GM11168 (cell line): ENCODE data around the gene L3MBTL1.

ENCODE experiments used
- in situ Hi-C: fragments of 300-500 bp; cut with MboI; formaldehyde crosslinking; loops from one replicate; pipeline ENCODE4 v1.12.0; 2022; ENCODE audit warnings: low sequenced_read_pairs; ENCODE audit not compliant: unreplicated experiment

Gene L3MBTL1

DNA sequence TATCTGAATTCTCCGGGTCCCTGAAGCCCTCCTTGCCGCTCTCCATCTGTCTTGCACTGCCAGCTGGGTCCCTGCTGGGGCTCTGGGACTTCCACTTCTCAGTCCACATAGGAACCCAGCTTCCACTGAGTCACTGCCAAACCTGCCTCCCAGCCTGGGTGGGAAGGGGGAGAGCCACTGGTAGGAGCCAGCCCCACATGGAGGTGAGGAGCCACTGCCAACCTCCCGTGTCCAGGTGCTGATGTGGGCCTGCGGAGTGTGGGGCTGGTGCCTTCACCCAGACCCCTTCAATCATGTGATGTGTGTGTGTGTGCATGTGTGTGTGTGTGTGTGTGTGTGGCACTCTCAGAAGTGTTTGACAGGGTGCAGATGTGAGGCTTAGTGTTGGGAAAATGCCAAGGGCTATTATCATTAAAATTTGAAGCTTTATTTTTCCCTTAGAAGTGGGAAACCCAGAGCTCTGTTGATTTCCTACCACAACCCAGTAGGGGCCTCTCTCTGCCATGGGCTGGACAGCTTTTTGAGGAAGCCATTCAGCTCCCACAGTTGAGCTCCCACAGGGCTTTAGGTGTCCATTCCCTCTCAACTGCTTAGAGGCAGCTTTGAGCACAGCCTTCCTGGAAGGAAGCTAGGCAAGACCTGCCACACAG is 42.0 kb downstream of the L3MBTL1 start:
- in situ Hi-C loops = loop anchor here (25.0 kb wide), 1 partner anchor 538 kb away; no protein-coding TSS in a partner anchor

GRCh38 chr20:43550456-43550855 is 43.0 kb downstream of the L3MBTL1 start:
- in situ Hi-C loops = no loop called here

- in situ Hi-C loops = no loop called here
These were observed 46.9 kb downstream of the L3MBTL1 start for GRCh38 chr20:43554369-43554768.

DNA sequence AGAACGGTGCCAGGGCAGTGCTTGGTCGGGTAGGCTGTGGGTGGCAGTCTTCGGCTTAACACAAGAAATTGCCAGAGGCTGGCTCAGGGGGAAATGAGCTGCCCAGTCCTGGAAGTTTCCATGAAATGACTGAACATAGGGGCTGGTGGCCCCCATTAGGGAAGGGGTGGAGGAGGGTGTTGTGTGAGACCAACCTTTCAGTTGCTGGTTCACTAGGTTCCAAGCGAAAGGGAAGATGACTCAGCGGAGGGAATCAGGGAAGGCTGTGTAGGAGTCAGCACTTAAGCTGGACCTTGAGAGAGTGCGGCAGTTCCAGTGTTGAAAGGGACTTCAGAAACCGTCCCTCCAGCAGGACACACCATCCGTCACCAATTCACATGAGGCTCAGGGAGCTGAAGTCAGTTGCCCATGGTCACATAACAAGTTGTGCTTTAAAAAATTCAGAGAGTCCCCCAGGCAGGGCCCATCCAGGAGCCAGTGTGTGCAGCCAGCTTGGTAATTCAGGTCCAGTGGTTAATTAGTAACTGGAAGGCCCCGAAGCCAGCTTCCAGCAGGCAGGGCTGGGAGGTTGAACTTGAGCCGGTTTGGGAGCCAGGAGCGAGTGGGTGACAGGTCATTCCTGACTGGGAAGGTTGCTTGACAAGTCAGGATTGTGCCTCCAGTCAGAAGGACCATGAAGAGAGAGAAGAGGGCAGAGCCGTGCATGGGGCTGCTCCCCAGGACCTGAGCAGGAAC is 51.1 kb downstream of the L3MBTL1 start, which contains the start of gene SGK2:
TSS of gene SGK2 (plus strand) at position 616 of the 735 bp plus-strand sequence. CDS start 7,469 bp downstream, outside the sequence.
- in situ Hi-C loops = no loop called here

DNA sequence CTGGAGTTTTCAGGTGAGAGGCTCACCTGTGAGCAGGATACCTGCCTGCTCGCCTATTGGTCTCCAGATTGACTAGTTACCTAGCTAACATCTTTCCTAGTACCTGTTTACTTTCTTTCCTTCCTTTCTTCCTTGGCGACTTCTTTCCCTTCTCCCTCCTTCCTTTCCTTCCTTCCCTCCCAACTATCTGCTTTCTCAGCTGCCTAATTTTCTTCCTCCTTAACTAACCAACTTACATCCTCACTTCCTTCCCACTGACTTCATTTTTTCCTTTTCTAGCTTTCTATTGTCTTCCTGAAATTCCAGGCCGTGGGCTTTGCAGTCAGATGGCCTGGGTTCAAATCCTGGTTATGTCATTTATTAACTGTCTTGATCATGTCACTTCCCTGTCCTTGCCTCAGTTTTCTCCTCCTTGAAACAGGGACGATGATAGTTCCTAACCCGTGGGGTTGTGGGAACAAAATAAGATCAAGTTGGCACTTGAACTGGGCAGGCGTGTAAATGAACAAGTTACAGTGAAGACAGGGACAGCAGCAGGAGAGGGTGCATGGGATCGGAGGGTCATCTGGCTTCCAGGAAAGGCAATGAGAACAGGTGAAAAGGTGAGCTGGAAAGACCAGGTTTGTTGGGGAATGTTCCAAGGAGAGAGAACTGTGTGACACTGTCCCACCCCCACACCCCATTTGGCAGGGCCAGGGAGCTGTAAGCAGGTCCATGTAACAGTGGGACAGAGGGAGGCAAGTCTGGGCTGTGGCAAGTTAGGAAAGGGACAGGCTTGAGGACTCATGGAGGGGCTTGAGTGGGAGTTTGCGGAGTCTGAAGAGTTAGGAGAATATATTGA is 51.9 kb downstream of the L3MBTL1 start:
- in situ Hi-C loops = no loop called here

GRCh38 chr20:43560974-43561373 is 53.5 kb downstream of the L3MBTL1 start:
- in situ Hi-C loops = no loop called here

- in situ Hi-C loops = no loop called here
These were observed 55.9 kb downstream of the L3MBTL1 start for GRCh38 chr20:43563429-43563828.

DNA sequence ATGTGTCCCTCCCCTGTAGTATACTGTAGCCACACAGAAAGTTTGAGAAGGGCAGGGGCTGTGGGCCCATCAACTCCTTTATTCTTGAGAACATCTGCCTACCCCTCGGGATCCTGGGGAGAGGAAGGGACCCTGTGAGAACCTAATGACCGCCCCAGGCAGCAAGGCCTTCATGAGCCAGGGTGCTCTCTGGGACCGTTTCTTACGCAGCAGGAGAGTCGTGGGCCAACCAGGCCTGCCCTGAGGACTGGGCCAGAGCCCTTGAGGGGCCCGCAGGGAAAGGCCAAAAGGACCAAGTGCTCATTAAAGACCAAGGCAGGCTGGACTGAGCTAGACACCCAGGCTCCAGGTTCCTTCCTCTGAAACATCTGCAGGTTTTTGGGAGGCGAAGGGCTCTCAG is 56.5 kb downstream of the L3MBTL1 start:
- in situ Hi-C loops = no loop called here

DNA sequence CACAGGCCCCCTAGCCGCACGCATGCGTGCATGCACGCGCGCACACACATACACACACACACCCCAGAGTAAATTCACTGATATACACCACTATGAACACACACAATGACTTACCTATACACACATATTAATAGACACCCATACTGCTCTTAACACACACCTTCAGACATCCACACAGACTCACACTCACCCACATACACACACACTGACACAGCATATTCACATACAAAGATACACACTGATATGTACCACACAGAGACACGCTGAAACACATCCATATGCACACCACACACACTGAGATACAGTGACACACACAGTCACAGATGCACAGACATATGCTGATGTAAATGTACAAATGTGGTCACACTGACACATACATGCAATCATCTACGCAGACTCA is 57.0 kb downstream of the L3MBTL1 start:
- in situ Hi-C loops = no loop called here

DNA sequence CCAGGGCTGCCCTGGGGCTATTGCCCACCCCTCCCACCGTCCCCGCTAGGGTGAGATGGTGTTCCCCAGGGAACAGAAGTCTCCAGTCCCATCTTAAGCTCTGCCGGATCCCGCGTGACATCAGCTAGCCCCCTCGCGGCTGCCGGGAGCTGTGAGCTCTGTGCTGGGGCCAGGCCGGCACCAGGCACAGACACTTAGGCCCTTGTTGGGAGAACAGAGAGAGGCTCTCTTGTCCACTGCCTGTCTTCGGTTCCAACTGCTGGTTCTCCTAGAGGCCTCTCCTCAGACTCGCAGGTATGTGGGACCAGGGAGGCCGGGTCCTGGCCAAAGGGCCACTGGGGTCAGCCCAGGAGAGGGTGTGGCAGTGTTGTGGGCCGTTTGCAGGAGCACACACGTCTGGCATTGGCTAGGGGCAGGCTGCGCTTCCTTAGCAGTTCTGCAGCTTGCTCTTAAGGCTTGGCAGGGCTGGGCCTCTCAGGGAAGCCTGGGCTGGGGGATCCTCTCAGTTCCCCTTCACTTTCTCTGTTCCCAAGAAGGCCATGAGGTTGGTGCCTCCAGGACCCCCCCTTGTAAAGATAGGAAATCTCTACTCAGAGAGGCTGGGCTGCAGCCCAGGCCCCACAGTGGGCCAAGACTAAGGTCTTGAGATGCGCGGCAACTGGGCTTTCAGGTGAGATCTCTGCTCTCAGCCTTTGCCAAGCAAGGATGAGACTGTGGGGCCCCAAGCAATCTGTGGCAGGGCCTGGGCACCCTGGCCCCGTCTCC is 57.7 kb downstream of the L3MBTL1 start:
- in situ Hi-C loops = no loop called here

GRCh38 chr20:43565758-43566104 is 58.2 kb downstream of the L3MBTL1 start:
- in situ Hi-C loops = no loop called here

- in situ Hi-C loops = no loop called here
These were observed 60.0 kb downstream of the L3MBTL1 start for GRCh38 chr20:43567477-43567876.

DNA sequence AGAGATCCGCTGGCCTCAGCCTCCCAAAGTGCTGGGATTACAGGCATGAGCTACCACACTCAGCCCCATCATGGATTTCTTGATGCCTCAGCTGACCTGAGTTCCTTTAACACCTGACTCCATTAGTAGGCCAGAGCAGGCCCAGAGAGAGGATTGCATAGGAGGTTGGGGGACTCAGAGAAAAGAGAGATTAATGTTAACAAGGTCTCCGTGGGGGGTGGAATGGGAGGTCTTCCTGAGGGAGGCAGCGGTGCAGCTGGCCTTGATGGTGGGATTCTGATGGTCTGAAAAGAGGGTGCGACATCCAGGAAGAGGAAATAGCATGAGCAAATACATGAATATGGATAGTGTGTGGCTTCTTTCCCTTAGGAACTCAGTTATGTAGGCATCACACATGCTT is 61.2 kb downstream of the L3MBTL1 start:
- in situ Hi-C loops = no loop called here

- in situ Hi-C loops = no loop called here
These were observed 61.8 kb downstream of the L3MBTL1 start for GRCh38 chr20:43569282-43569681.

DNA sequence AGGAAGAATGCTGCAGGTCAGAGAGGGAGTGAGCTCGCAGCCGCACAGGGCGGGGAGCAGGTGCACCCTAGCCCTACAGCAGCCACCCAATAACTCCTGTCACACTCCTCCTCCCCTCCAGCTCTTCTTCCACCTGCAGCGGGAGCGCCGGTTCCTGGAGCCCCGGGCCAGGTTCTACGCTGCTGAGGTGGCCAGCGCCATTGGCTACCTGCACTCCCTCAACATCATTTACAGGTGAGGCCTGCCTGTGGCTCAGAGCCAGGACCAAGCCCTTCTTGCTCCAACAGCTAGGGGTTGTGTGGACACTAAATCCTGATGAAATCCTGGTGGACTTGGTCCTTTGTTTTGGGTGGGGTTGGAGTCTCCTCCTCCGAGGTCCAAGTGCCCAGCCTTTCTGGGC is 63.0 kb downstream of the L3MBTL1 start:
- in situ Hi-C loops = no loop called here

DNA sequence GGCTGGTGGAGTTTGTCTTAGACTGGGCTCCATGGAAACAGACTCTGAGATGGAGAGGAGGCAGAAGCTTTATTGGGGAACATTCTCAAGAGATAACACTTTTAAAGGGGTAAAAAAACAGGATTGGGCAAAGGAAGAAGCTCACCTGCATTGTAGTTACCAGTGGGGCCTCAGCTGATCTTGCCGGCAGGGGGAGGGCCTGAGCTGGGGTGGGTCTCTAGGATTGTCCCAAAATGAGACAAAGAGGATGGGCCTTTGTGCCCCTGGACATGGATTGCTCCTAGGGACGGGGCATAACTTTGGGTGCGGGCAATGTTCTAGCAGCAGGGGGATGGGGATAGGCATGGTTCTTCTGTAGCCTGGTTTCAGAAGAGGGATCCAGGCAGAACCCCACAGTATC is 63.8 kb downstream of the L3MBTL1 start:
- in situ Hi-C loops = no loop called here

DNA sequence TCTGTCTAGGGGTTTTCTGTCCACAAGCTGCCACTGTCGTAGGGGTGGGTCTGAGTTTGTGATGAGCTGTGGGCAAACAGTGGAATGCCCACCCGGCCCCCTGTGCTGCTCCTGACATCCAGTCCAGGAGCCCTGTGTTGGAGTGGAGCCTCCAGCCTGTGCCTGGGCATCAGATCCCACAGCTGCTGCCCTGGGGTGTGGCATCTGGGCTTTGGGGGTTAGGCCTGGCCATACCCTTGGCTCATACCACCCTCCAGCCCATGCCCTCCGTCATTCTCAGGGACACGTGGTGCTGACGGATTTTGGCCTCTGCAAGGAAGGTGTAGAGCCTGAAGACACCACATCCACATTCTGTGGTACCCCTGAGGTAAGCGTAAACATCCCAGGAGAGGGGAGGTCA is 64.3 kb downstream of the L3MBTL1 start:
- in situ Hi-C loops = no loop called here

- in situ Hi-C loops = no loop called here
These were observed 65.4 kb downstream of the L3MBTL1 start for GRCh38 chr20:43572891-43573290.

DNA sequence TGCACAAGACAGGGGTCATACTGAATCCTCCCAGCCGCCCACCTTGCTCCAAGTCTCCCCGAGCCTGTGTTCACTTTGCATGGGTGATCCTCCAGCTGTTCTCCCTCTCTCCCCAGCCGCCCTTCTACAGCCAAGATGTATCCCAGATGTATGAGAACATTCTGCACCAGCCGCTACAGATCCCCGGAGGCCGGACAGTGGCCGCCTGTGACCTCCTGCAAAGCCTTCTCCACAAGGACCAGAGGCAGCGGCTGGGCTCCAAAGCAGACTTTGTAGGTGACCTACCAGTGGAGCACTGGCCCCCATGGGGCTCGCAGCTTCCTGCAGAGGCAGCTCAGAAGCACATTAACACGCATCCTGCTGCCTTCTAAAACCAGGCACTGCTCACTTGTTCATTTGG is 68.6 kb downstream of the L3MBTL1 start:
- in situ Hi-C loops = no loop called here
